Astrocyte (in vitro differentiated cells and primary cell): ENCODE data around the gene ATP1A1.

Experiments used
- CTCF ChIP-seq: IDR thresholded peaks from 2 replicates; pipeline ENCODE4 v1.5.1; 2011; ENCODE audit warnings: low read depth, mild to moderate bottlenecking, inconsistent platforms, low read length, moderate library complexity; ENCODE audit not compliant: insufficient read depth
- EZH2 ChIP-seq: IDR thresholded peaks from 2 replicates; pipeline ENCODE4 v1.6.1; 2012; ENCODE audit warnings: mild to moderate bottlenecking, low read length, inconsistent platforms; ENCODE audit not compliant: insufficient read depth

GRCh38 chr1:116428576-116428975 is 55.5 kb downstream of the ATP1A1 start:
- TF ChIP-seq CTCF: no peak
- TF ChIP-seq EZH2: no peak
